Stomach (tissue), 9 donors: ENCODE results near the gene PCDH18. TPM values are rescaled to one million over a fixed set of nuclear protein-coding genes. Genes with fewer than 3 reads are reported as not detected.
A peak's percentile ranks its signal among the peaks of the same experiment; 100 is the strongest.
"Not testable (repeated sequence)": the region's sequence is repeated elsewhere in the genome, so short reads cannot be mapped to it uniquely, and the experiment has no call there.

Experiments used
- DNase-seq, 2 donors: peaks; one replicate each; pipeline versions ENCODE4 v3.0.0 to v3.0.0-alpha.2; 2013 to 2019
- H3K27ac ChIP-seq, 5 donors: fragments of 200-600 bp in 4 of 5; sonication (generic) in 4 of 5; one replicate each; pipeline ENCODE4 v1.5.1; 2013 to 2019; ENCODE audit warnings: mild to moderate bottlenecking in 1 of 5, moderate library complexity in 1 of 5
- H3K27me3 ChIP-seq, 3 donors: fragments of 200-600 bp; sonication (generic); one replicate each; pipeline ENCODE4 v1.5.1; 2017 to 2019; ENCODE audit warnings: mixed run types in 1 of 3
- H3K36me3 ChIP-seq, 4 donors: fragments of 200-600 bp; sonication (generic); 1 replicate in 3 of 4; 2 replicates in 1 of 4; pipeline ENCODE4 v1.5.1; 2016 to 2019
- H3K4me1 ChIP-seq, 4 donors: fragments of 200-600 bp; sonication (generic); one replicate each; pipeline ENCODE4 v1.5.1; 2016 to 2019
- H3K4me3 ChIP-seq, 4 donors: fragments of 200-600 bp; sonication (generic) in 3 of 4; one replicate each; pipeline ENCODE4 v1.5.1; 2016 to 2019; ENCODE audit warnings: mild to moderate bottlenecking in 1 of 4
- H3K9me3 ChIP-seq, 4 donors: fragments of 200-600 bp; sonication (generic); one replicate each; pipeline ENCODE4 v1.5.1; 2016 to 2019
- EP300 ChIP-seq: sonication (generic); formaldehyde crosslinking; IDR thresholded peaks from one replicate; pipeline ENCODE4 v1.6.1; 2017; ENCODE audit warnings: antibody characterized with exemption
- POLR2A ChIP-seq, 4 donors: fragments of 450-650 bp; IDR thresholded peaks; one replicate each; pipeline ENCODE4 v1.6.1; 2016; ENCODE audit warnings: antibody characterized with exemption in 4 of 4, control low read depth in 2 of 4, mild to moderate bottlenecking in 1 of 4, moderate library complexity in 1 of 4
- POLR2AphosphoS5 ChIP-seq, 3 donors: sonication (generic); formaldehyde crosslinking; IDR thresholded peaks; one replicate each; pipeline ENCODE4 v1.6.1; 2016; ENCODE audit warnings: antibody characterized with exemption in 3 of 3
- WGBS, 5 donors: extraction: QIAGEN DNeasy Blood & Tissue Kit in 3 of 5; methylation state at CpG; one replicate each; pipeline versions ENCODE4 v1.1.5 to v1.1.7; 2013 to 2018; 5-methylcytosine and 5-hydroxymethylcytosine counted together
- intact Hi-C: fragments of 100-400 bp; cut with DNase I; formaldehyde crosslinking; loops from one replicate; pipeline ENCODE4 v1.15.1; 2023; ENCODE audit warnings: low total_unique reads
- polyA plus RNA-seq, 3 donors: library from polyadenylated mRNA; stranded (reverse); fragments of 200-250 nt; gene quantifications; one replicate each; pipeline ENCODE4 v1.2.3, GENCODE V29; 2013
- total RNA-seq, 5 donors: library from RNA; depleted of rRNA; stranded (reverse); fragments of >200 nt; gene quantifications; one replicate each; pipeline versions ENCODE4 v1.1.0 to v1.2.3, GENCODE V29; 2014 to 2016
- TF ChIP-seq, protein P1 (sequence below), 7 experiments: fragments of 450-650 bp in 4 of 7; fragments of 200-600 bp in 3 of 7; sonication (generic) in 3 of 7; IDR thresholded peaks; one replicate each; pipeline ENCODE4 v1.5.1; 2016 to 2019; ENCODE audit warnings: antibody characterized with exemption in 7 of 7, control low read depth in 2 of 7, mild to moderate bottlenecking in 1 of 7
- donor health status: healthy with polysubstance abuse.
- donor health status: Bipolar disorder and iron deficiency.
- donor health status: healthy.

Gene PCDH18
- total and polyA plus RNA-seq, 8 donors, result 0.58 to 99.1 (median 7.1) TPM

DNA sequence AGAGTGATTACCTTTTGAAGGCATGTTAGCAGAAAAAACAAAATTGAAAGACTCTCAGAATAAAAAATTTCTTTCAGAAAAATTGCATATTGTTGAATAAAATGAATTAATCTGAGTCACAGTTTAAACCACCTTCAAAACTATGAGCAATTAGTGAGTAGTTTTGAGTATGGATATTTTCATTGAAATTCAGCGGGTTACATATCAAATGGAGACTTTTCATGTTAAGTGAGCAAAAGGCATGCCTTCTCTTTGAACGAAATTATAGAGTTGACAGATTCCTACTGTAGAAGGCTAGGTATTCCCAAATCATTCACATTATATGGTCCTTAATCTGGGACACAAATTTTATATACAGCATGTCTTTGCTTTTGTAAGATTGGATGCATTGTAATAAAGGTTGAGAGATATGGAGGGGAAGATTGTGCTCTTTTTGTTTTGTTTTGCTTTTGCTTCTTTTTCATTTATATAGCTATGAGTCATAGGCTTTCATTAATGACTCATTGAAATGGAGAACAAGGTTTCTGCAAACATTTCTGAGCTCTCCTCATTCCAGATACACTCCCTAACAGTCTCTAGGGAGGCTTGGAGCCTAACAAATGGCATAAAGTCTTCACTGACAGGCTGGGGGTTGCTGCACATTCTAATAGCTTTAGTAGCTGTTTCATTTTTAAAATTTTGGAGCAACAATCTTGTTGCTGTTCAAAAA is 21.6 kb downstream of the PCDH18 start:
- WGBS, 5 donors, result 49 to 59% (median 55%) methylated on average over 2 of the region's 2 CpGs
- intact Hi-C loops, result no loop called here
- TF ChIP-seq POLR2A (IDR thresholded peaks at IDR 0.05) (no peak), POLR2AphosphoS5 (IDR thresholded peaks at IDR 0.05) (peak in 1 of 3 donors; percentile 25)
- H3K27ac ChIP-seq, result peak overlapping the region in 3 of 5 donors; percentile 30 to 47 (median 35)
- no peaks in the 10 kb centered on the region for H3K27me3 ChIP-seq
- H3K4me1 ChIP-seq, result no peaks in the 10 kb centered on the region
- H3K4me3 ChIP-seq, result no peak overlapping the region
- no peaks in the 10 kb centered on the region for H3K9me3 ChIP-seq
- no peaks in the 10 kb centered on the region for H3K36me3 ChIP-seq
- peak in 1 of 2 donors; percentile 82 for DNase-seq

DNA sequence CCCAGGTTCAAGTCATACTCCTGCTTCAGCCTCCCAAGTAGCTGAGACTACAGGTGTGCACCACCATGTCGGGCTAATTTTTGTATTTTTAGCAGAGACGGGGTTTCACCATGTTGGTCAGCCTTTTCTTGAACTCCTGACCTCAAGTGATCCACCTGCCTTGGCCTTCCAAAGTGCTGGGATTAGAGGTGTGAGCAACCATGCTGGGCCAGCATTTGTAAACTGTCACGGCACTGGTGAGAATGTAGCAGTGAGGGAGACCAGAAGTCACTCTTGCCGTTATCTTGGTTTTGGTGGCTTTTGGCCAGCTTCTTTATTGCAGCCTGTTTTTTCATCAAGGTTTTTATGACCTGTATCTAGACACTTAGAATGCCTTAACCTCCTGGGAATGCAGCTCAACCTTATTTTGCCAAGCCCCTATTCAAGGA is 22.4 kb downstream of the PCDH18 start:
- Histone ChIP-seq H3K36me3 (no peaks in the 10 kb centered on the region), H3K4me1 (no peaks in the 10 kb centered on the region), H3K27me3 (no peaks in the 10 kb centered on the region), H3K9me3 (no peaks in the 10 kb centered on the region), H3K27ac (no peak overlapping the region), H3K4me3 (no peak overlapping the region)
- WGBS, 5 donors, result 70 to 83% (median 75%) methylated on average over 4 of the region's 4 CpGs
- intact Hi-C loops, result no loop called here
- TF ChIP-seq, protein P1, sequence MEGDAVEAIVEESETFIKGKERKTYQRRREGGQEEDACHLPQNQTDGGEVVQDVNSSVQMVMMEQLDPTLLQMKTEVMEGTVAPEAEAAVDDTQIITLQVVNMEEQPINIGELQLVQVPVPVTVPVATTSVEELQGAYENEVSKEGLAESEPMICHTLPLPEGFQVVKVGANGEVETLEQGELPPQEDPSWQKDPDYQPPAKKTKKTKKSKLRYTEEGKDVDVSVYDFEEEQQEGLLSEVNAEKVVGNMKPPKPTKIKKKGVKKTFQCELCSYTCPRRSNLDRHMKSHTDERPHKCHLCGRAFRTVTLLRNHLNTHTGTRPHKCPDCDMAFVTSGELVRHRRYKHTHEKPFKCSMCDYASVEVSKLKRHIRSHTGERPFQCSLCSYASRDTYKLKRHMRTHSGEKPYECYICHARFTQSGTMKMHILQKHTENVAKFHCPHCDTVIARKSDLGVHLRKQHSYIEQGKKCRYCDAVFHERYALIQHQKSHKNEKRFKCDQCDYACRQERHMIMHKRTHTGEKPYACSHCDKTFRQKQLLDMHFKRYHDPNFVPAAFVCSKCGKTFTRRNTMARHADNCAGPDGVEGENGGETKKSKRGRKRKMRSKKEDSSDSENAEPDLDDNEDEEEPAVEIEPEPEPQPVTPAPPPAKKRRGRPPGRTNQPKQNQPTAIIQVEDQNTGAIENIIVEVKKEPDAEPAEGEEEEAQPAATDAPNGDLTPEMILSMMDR (IDR thresholded peaks at IDR 0.05), result no peak
- TF ChIP-seq POLR2A (IDR thresholded peaks at IDR 0.05), result no peak
- TF ChIP-seq POLR2AphosphoS5 (IDR thresholded peaks at IDR 0.05), result no peak
- TF ChIP-seq EP300, result no peak
- DNase-seq, result peak in 1 of 2 donors; percentile 1

DNA sequence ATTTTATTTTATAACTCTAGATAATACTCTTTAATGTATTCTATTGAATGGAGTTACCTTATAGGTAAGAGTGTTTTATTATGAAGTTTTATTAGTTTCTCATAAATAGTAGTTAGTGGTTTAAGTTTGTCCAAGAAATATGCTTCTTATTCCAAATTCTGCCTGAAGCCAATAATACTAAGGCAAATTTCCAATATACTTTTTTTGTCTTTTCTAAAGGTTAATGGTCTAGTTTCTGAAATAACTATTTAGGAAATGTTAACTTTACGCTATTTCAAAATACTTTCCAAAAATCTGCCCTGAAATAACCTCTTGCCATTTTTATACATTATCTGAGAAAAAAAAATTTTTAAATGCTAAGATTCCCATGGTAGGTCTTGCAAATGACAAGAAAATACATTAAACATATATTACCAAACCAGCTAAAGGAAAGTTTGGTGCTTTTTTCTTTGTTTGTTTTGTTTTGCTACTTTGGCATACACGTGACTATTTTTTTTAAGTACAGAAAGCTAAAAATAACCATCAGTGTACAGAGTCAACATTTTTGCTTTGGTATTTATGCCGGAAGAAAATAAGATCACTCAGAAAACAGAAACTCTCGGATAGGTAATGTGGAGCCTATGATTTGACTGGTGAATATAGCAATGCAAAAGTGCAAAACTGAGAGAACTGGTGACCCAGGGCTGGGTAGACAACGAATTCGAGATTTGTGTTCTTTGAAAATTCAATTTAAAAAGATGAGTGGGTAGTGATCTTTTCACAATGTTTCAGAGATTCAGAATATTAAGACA is 29.8 kb downstream of the PCDH18 start:
- H3K27me3 ChIP-seq, result no peaks in the 10 kb centered on the region
- no peaks in the 10 kb centered on the region for H3K9me3 ChIP-seq
- no peaks in the 10 kb centered on the region for H3K36me3 ChIP-seq
- H3K27ac ChIP-seq, result no peak overlapping the region
- intact Hi-C loops, result no loop called here
- WGBS, 5 donors, result 72 to 79% (median 76%) methylated on average over 6 of the region's 6 CpGs
- no peaks in the 10 kb centered on the region for H3K4me1 ChIP-seq
- TF ChIP-seq, protein P1 (IDR thresholded peaks at IDR 0.05), result no peak
- TF ChIP-seq POLR2A (IDR thresholded peaks at IDR 0.05), result no peak
- no peak overlapping the region for H3K4me3 ChIP-seq
- no peak for DNase-seq

DNA sequence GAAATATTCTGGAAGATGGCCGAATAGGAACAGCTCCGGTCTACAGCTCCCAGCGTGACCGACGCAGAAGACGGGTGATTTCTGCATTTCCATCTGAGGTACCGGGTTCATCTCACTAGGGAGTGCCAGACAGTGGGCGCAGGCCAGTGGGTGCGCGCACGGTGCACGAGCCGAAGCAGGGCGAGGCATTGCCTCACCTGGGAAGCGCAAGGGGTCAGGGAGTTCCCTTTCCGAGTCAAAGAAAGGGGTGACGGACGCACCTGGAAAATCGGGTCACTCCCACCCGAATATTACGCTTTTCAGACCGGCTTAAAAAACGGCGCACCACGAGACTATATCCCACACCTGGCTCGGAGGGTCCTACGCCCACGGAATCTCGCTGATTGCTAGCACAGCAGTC is 36.0 kb downstream of the PCDH18 start:
- H3K27me3 ChIP-seq, H3K27ac ChIP-seq, H3K9me3 ChIP-seq, H3K36me3 ChIP-seq, DNase-seq, H3K4me1 ChIP-seq, H3K4me3 ChIP-seq, intact Hi-C loops: not testable (repeated sequence)
- 72 to 95% (median 88%) methylated on average over 11 to 25 of the region's 29 CpGs for WGBS, 5 donors

DNA sequence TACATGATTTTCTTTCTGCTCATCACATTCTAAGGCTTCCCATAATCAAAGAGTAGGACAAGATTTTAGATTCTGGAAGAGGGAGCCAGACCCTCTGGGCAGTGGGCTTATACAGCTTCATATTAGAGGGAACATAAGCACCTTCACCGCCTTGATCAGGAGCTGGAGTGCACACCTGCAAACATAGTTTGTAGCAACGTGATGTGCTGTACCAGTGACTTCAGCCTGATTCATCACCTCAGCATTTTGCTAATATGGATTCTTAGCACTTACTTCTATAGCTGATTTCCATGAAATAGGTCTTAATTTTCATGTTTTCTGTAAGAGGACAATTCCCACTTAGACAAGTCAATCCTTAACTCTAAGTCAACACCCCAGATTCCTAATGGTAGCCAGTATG is 36.7 kb downstream of the PCDH18 start:
- intact Hi-C loops, result no loop called here
- no peaks in the 10 kb centered on the region for H3K36me3 ChIP-seq
- DNase-seq, result no peak
- H3K9me3 ChIP-seq, result no peaks in the 10 kb centered on the region
- H3K27me3 ChIP-seq, result no peaks in the 10 kb centered on the region
- no peak overlapping the region for H3K27ac ChIP-seq
- no peak overlapping the region for H3K4me3 ChIP-seq
- TF ChIP-seq POLR2AphosphoS5 (IDR thresholded peaks at IDR 0.05), result no peak
- TF ChIP-seq EP300, result no peak
- TF ChIP-seq POLR2A (IDR thresholded peaks at IDR 0.05), result no peak
- TF ChIP-seq, protein P1 (IDR thresholded peaks at IDR 0.05), result no peak
- 64 to 100% (median 76%) methylated on average over 2 of the region's 2 CpGs for WGBS, 5 donors
- no peaks in the 10 kb centered on the region for H3K4me1 ChIP-seq

DNA sequence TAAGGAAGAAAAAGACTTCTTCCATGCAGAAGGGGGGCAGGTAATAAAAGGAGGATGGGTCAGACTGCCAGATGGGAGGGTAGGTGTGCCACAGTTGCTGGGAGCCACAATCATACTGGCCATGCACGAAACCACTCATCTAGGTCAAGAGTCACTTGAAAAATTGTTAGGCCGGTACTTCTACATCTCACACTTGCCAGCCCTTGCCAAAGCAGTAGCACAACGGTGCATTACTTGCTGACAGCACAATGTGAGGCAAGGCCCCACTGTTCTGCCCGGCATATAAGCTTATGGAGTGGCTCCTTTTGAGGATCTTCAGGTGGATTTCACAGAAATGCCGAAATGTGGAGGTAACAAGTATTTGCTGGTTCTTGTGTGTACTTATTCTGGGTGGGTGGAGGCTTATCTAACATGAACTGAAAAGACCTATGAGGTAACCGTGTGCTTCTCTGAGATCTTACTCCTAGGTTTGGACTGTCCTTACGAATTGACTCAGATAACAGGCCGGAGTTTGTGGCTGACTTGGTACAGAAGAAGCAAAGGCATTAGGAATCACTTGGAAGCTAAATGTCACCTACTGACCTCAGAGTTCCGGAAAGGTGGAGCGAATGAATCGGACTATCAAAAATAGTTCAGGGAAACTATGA is 48.9 kb downstream of the PCDH18 start:
- H3K27me3 ChIP-seq, DNase-seq, H3K4me3 ChIP-seq, H3K27ac ChIP-seq, H3K36me3 ChIP-seq, intact Hi-C loops, H3K9me3 ChIP-seq, H3K4me1 ChIP-seq: not testable (repeated sequence)
- WGBS, 5 donors, result 48 to 71% (median 67%) methylated on average over 11 of the region's 11 CpGs

DNA sequence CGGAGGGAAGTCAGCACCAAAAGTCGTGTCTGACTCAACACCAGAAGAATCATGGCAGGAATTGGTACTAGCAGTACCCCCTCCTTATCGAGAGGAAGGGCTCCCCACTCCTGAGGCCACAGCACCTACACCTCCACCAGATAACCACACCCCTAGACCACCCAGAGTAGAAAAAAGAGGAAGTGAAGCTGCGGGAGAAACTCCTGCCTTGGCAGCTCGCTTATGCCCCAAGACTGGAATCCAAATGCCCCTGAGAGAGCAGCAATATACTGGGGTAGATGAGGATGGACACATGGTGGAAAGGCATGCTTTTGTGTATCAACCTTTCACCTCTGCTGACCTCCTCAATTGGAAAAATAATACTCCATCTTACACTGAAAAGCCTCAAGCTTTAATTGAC is 52.6 kb downstream of the PCDH18 start:
- intact Hi-C loops, H3K4me3 ChIP-seq, H3K9me3 ChIP-seq, H3K4me1 ChIP-seq, H3K27me3 ChIP-seq, H3K36me3 ChIP-seq, DNase-seq, H3K27ac ChIP-seq: not testable (repeated sequence)
- WGBS, 5 donors, result 85 to 93% (median 87%) methylated on average over 3 to 5 of the region's 5 CpGs
